Measurements from ENCODE around the gene ATAD3A.
"Not testable (repeated sequence)": the region's sequence is repeated elsewhere in the genome, so short reads cannot be mapped to it uniquely, and the experiment has no call there.

ATAD3A gene

DNA sequence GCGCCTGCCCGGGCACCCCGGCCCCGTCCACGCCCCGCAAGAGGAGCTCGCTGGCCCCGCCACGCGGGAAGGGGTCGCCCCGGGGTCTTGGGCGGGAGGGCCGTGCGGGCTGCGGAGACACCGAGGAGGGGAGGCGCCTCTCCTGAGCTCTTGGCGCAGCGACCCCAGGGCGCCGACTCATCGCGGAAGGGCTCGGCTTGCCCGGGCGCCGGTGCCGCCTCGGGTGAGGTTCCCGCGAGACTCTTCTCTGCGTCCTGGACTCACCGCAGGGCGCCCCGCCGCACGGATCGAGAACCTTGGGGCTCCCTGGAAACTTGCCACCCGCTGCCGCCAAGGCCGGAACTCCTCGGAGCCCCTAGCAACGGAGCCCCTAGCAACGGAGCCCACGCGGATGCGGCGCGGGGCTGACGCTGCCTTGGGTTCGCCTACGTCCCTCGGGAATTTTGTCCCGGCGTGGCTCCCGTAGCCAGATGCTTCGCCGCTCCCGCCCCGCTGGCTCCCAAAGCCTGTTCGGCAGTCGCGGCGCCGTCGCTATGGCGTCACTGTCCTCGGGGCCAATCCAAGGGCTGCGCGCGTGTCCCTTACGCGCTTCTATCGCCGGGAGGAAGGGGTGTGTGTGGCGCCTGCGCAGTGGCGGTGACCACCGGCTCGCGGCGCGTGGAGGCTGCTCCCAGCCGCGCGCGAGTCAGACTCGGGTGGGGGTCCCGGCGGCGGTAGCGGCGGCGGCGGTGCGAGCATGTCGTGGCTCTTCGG lies at the start of gene ATAD3A:
Gene ATAD3A (plus strand): TSS at position 630 of the 753 bp plus-strand sequence. CDS start 107 bp downstream, at position 737.
- peak; percentile 95 for DNase-seq

- no peak for DNase-seq
Observed at GRCh38 chr1:1462318-1462966, 49.5 kb upstream of the ATAD3A start.

DNA sequence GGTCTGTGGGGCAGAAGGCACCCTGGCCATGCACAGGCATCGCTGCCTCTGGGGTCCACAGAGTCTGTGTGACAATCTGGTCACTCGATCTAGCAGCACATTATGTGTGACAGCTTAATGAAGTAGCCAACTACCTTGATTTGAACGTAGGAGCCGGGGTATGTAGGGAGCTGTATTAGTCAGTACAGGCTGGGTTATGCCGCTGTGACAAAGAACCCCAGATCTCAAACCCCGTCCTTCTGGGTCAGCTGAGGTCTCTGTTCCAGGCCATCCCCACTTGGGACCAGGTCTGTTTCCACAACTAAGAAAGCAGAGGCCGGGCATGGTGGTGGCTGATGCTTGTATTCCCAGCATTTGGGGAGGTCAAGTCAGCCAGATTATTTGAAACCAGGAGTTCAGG lies 48.6 kb upstream of the ATAD3A start:
- DNase-seq = no peak

DNA sequence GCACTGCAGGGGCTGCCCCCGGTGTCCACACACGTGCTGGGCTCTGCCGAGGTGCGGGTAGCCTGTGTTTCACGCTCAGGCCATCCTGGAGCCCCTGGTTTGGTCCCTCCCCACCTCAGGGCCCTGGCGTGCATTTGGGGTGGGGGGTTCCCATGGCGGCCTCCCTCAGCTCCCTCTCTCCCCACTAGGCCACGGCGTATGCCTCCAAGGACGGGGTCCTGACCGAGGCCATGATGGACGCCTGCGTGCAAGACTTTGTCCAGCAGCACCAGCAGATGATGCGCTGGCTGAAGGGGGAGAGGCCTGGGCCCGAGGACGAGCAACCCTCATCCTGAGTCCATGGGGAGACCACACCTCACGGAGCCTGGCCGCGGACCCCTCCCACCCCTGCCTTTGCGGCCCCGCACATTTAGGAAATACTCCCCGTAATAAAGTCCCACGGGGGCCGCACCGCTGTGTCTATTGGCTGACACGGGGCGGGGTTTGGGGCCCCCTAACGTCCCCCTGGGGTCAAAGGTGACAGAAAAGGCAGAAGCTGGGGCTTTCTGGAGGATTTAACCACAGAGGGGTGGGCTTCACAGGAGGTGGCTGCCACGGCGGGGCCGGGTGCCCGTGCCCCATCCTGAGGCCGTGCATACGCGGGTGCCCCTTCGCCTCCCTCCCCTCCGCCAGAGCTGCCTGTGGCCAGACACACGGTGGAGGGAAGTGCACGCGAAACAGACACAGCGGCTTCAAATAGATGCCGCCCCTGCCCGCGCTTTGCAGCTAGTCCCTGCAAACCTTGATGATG lies 43.6 kb upstream of the ATAD3A start:
- DNase-seq = not testable (repeated sequence)

GRCh38 chr1:1470626-1471388 lies 41.2 kb upstream of the ATAD3A start:
- DNase-seq = no peak

GRCh38 chr1:1471389-1472052 lies 40.4 kb upstream of the ATAD3A start, which contains the start of gene ATAD3B:
TSS of gene ATAD3B (plus strand) at chr1:1471765. CDS start at chr1:1471885, 120 bp downstream.
- DNase-seq = peak; percentile 87

GRCh38 chr1:1472053-1472876 lies 39.7 kb upstream of the ATAD3A start:
- not testable (repeated sequence) for DNase-seq

DNA sequence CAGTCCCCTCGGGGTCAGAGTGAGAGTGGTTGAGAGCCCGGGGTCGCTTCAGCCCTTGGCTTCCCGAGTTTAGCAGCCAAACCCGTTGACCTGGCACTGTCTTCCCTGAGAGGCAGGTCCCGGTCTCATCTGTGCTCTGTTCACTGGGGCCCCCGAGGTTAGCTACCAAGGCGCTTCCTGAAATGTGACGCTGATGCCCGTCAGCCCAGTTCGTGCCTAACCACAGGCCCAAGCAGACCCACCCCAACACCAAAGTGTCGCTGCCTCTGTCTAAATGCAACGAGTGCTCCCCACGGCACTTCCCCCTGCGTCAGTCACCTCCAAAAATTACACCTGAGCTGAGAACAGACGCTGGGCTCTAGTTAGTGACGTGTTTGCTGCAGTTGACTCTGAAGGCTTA lies 36.0 kb upstream of the ATAD3A start:
- DNase-seq = not testable (repeated sequence)

GRCh38 chr1:1477206-1477605 lies 34.8 kb upstream of the ATAD3A start:
- no peak for DNase-seq

- DNase-seq = no peak
Observed at GRCh38 chr1:1479547-1480487, 32.1 kb upstream of the ATAD3A start.

GRCh38 chr1:1480488-1480867 lies 31.5 kb upstream of the ATAD3A start:
- DNase-seq = not testable (repeated sequence)

- not testable (repeated sequence) for DNase-seq
Observed at GRCh38 chr1:1481811-1482210, 30.2 kb upstream of the ATAD3A start.

- DNase-seq = no peak
Observed at GRCh38 chr1:1482856-1483255, 29.1 kb upstream of the ATAD3A start.

GRCh38 chr1:1483714-1484113 lies 28.2 kb upstream of the ATAD3A start:
- DNase-seq = no peak

- DNase-seq = not testable (repeated sequence)
Observed at GRCh38 chr1:1484976-1485750, 26.8 kb upstream of the ATAD3A start.

DNA sequence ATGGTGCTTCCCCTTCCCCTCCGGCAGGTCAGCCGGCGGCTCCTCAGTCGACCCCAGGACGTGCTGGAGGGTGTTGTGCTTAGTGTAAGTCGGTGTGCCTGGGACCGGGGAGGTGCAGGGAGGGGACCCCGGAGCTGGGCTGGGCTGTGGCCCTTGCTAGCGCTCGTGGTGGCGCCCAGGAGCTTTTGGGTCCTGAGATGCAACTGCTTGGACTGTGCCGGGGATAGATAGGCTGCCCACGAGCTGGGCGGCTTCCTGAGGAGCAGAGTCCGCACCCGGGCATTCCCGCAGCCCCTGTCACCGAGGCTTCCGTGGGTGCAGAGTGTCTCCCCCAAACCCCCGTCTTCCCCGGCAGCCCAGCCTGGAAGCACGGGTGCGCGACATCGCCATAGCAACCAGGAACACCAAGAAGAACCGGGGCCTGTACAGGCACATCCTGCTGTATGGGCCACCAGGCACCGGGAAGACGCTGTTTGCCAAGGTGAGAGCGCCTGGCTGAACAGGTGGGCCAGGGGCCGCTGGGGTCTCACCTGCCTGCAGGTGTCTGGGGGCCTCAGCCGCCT lies 26.1 kb upstream of the ATAD3A start:
- not testable (repeated sequence) for DNase-seq

DNA sequence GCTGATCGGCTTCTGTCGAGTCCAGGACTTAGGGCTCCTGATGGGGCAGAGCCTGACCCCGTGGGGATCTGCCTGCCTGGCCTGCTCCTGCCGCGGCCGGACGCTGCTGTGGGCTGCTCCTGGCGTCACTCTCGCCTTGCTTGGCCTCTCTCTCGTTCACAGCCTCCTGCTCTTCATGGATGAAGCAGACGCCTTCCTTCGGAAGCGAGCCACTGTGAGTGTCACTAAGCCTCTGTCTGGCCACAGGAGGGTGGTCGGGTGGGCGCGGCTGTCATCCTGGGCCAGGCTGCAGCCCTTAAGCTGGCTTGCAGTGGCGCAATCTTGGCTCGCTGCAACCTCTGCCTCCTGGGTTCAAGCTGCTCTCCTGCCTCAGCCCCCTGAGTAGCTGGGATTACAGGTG lies 24.3 kb upstream of the ATAD3A start:
- DNase-seq = no peak

DNA sequence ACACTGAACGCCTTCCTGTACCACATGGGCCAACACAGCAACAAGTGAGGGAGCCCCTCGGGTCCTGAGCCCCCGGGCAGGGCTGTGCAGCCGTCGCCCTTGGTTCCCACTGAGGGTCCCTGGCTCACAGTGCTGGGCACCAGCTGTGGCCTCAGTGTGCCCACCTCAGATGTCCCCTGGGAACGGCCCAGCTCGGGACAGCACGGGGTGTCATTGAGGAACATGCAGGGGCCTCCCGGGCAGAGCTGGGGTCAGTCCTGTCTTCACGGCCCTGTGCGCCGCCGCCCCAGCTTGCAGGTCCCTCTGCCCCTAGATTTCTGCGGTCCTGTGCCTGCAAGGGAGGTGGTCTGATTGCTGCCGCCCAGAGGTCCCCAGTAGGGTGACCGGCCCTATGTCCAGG lies 22.7 kb upstream of the ATAD3A start:
- no peak for DNase-seq

GRCh38 chr1:1489861-1490260 lies 22.1 kb upstream of the ATAD3A start:
- DNase-seq = no peak

Data from MV-4-11 (cell line).